HG03196 (cell line): ENCODE data around the gene GAR1.
"Not testable (repeated sequence)": the region's sequence is repeated elsewhere in the genome, so short reads cannot be mapped to it uniquely, and the experiment has no call there.

Source experiments
- ATAC-seq: cut with Tn5 transposase; IDR thresholded peaks from one replicate; pipeline ENCODE4 v1.9.1; 2021; ENCODE audit not compliant: unreplicated experiment

The GAR1 gene

DNA sequence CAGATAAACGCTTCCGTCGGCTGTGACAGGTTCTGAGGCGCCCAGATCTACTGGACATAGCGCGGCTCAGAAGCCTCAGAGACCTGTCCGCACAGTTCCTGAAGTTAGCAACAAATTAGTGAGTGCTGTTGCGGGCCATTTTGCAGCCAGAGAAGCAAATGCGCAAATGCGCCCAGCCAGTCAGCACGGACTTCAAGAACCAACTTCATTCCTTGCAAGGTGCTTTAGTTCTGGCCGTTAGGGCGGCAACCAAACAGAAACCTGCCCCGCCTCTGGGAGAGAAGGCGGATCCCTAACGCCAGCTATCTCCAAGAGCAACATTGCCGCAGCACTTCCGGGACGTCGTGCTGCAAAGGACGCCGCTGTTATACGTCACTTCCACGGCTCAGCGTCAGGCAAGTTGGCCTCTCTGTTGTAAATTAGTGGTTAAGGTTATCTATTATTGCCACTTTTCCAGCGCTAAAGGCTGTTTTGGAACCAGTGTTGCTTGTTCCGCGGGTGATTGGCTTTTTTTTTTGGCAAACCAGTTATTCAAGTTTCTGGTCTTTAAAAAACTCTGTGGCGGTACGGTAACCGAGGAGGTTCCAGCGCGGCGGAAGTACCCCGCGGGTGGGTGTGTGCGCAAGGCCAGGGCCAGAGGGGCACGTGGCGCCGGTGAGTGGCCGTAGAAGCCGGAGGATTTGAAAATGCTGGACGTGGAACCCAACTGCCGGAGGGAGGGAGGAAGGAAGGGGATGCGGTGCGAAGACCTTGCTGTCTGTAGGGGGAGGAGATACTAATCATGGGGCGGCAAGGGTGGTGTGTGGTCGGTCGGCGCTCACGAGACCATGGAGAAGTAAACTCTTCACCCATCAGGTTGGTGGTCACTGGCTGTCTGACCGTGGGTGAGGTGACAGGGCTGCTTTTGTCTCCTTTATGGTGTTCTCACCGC is at the start of gene GAR1:
GAR1 (plus strand) TSS at position 612 of the 931 bp plus-strand sequence. CDS start 403 bp downstream, outside the sequence.
- ATAC-seq, result peak; percentile 99

DNA sequence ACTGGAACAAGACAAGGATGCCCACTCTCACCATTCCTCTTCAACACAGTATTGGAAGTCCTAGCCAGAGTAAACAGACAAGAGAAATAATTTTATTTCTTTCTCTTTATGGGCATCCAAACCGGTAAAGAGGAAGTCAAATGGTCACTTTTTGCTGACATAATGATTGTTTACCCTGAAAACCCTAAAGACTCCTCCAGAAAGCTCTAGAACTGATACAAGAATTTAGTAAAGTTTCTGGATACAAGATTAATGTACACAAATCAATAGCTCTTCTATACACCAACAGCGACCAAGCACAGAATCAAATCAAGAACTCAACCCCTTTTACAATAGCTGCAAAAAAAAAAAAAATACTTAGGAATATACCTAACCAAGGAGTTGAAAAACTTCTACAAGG is 33.5 kb upstream of the GAR1 start:
- ATAC-seq, result not testable (repeated sequence)

DNA sequence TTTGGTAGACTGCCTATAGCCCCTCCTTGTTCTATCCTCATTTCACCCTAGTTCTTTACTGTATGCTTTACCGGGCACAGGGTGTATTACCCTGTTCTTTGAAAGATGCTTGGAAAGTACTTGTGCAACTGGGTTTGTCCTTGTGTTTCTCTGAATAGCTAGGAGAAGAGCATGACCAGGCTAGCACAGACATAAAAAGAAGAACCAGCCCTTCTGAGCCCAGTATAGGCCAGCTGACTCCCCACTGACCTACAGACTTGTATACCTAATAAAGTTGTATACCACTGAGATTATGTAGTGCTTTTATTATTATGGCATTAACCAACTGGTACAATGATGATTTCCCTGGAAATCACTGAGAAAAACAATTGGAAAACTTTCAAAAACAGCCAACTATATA is 28.7 kb upstream of the GAR1 start:
- no peak for ATAC-seq

DNA sequence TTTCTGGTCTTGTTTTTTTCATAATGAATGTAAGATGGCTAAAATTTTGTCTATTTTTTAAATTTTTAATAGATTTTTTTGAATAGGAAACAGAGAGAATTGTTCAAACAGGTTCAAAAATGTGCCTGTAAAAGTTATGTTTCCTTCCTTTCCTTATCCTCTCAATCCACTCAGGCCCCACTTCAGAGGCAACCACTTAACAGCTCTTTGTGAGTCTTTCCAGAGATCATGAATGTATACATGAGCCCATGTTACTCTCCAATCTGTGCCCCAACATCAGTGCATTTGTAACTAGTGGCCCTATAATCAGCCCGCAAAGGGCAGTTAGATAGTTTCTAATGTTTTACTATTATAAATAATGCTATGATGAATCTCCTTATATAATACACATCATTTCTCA is 27.8 kb upstream of the GAR1 start:
- no peak for ATAC-seq

DNA sequence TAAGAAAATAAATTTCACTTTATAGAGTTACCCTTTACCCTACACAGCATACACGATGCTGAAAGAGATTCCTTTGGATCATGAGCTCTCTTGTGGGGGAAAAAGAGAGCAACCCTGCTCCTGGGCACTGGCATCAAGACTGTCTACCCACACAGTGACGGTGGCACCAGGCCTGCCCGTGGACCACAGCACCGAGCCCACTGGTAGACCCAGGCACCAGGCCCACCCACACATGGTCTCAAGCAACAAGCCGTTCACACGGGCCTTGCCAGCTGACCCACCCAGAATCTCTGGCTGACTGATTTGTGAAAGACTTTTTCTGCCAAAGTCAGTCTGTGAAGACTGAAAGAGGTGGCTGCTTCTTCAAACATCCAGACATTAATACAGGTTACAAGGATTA is 20.5 kb upstream of the GAR1 start:
- ATAC-seq, result no peak

DNA sequence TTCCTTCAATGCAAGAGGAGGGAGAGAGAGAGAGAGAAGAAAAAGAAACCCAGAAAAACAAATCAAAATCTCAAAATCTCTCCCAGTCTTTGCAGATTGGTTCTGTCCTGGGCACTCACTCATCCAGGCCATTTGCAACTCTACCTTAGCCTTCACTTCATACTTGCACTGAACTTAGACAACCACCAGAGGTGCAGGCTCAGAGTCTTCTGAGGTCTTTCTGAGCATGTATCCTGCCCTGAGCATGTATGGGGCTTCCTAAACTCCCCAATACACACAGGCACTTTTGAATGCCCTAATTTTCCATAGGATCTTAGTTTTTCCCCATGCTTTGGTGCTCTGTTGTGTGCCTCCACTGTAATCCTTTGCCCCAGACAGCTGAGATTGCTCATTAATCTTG is 16.7 kb upstream of the GAR1 start:
- ATAC-seq, result no peak

DNA sequence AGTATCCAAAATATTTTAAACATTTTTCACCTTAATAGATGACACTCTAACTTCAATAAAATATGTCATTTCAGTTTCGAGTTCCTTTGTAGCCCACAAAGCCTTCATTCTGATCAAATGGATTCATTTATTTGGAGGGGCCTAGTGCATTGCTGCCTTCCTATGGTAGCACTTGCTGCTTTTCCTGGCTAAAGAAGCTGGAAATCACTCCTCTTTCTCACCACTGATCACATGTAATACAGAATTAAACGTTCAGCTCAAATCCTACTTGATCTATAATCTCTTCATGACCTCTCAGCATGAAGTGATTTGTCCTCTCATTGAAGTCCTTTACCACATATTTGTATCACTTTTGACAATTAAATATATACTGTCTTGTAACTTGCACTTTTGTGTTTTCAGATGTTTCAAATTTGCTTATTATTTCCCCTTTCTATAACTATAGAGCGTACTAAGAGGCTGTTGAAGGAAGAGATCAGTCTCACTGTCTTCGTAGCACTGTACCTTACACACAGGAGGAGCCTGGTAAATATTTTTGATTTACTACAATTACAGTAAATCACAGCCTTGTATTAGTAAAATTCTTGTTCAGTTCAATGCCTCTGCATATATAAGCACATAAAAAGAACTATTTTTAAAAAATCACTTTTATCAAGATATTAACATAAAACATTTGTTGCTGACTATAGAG is 14.3 kb upstream of the GAR1 start:
- no peak for ATAC-seq

DNA sequence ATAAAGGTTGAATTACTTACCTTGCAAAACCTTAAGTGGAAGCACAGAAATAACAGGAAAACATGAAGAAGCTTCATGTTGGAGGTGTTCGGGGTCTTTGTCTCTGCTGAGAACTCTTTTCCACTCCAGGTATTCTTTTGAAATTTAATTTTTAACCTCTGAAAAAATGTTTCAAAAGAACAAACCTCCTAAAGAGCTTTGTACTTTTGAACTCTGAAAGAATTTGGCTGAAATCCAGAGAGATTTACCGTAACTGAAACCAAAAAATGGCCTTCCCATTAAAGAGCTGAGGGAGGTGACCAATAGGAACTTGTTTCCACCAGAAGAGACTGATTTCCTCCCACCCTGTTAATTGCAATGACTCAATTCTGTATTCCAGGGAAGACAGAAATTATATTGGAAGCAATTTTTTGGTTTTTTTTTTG is 13.7 kb upstream of the GAR1 start, which contains the start of gene CFI:
CFI (minus strand) TSS at position 105 of the 425 bp plus-strand sequence; CDS start at position 77, 28 bp downstream.
- no peak for ATAC-seq

DNA sequence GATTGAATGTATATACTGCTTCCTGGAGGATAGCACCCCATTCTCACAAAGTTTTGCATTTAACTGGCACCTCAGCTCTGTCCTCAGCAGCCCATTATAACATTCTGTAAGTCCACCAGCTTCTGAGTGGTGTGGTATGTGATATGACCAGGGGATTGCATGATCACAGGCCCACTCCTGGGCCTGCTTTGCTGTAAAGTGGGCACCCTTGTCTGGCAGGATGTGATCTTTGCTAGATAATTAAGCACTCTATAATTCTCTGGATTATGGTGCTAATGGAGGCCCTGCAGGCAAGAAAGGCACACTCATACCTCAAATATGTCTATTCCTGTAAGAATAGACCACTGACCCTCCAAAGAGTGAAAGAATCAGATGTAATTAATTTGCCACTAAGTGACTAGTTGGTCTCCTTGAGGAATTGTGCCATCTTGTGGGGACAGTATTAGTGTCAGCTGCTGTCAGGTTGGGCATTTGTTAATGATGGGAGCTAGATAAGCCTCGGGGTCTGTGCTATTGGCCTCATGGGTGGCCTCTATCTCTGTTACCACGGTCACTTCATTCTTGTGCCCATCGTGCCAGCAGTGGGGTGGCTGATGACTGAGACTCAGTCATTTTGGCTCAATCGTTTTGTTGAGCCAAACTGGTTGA is 11.5 kb upstream of the GAR1 start:
- no peak for ATAC-seq

DNA sequence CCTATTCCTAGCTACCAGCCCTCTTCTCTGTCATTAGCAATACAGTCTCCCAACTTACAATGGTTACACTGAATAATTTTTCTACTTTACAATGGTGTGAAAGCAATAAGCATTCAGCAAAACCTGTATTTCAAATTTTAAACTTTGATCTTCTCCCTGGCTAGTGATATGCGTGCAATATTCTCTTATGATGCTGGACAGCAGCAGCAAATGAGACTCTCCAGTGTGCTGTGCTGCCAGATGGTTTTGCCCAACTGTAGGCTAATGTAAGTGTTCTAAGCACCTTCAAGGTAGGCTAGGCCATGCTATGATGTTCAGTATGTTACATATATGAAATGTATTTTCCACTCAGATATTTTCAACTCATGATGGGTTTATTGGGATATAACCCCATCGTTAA is 5.9 kb upstream of the GAR1 start:
- ATAC-seq, result no peak

DNA sequence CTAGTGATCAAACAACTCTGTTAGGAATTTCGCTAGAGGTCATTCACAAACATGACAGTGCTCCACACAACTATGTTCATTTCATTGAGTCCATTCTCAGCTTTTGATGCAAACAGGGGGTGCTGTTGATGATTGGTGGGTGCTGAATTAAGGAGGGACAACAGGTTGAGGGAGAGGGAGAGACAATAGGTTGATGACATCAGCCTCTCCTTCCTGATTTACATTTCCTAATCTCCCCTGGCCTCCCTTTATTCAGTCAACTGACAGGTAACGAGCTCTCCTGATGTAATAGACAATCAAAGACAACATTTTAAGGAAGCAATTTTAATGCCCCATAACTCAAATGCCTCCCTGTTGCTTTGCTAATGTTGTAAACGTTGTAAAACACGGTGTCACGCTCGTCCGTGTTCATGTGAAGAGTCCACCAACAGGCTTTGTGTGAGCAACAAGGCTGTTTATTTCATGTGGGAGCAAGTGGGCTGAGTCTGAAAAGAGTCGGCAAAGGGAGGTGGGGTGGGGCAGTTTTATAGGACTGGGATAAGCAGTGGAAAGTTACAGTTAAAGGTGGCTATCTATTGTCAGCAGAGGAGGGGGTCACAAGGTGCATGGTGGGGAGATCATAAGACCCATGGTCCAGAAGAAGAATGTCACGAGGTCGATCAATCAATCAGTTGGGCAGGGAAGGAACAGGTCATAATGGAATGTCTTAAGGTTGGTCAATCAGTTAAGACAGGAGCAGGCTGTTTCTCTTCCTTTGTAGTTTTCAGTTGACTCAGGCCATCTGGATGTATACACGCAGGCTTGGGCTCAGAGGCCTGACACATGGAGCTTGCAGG is 4.8 kb upstream of the GAR1 start:
- ATAC-seq, result no peak

DNA sequence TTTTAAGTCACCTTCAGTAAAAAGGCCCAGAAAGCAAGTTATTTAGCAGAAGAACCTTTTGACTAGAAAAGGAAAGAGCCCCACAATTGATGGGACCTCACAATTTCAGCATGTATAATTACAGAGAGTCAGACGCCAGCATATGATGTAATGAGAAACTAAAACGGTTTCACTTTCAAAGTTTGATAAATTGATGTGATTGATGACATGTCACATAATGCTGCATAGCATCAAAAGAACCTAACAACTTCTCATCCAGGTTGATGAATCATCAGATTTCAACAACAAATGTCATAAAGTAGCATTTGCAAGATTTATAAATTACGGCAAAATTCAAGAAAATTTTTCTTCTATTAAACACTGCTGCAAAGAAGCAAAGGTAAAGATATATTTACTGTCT is 3.9 kb upstream of the GAR1 start:
- ATAC-seq, result no peak

DNA sequence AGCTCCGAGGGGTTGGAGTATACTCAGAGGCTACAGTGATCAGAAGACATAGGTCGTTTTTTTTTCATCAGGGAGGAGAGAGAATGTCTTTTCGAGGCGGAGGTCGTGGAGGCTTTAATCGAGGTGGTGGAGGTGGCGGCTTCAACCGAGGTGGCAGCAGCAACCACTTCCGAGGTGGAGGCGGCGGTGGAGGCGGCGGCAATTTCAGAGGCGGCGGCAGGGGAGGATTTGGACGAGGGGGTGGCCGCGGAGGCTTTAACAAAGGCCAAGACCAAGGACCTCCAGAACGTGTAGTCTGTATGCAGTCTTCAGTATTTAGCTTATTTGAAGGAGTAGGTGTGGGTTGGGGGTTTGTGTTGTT is 500 bp downstream of the GAR1 start:
- no peak for ATAC-seq

DNA sequence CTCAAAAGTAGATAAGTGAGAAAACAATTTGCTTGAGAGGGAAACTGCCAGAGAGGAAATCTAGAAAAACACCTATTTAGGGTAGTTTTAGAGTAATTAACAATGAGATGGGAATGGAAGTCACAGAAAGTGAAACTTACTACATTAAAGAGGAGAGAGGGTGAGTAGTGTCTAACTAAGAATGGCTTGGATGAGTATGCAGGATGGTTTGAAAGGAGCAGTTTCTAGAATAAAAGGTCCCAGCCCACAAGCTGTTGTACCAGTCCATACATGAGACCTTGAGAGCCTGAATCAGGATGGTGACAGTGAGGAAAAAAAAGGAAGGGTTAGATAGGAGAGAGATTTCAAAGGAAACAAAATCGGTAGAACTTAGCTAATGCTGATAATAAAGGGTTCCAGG is 1.3 kb downstream of the GAR1 start:
- ATAC-seq, result no peak

DNA sequence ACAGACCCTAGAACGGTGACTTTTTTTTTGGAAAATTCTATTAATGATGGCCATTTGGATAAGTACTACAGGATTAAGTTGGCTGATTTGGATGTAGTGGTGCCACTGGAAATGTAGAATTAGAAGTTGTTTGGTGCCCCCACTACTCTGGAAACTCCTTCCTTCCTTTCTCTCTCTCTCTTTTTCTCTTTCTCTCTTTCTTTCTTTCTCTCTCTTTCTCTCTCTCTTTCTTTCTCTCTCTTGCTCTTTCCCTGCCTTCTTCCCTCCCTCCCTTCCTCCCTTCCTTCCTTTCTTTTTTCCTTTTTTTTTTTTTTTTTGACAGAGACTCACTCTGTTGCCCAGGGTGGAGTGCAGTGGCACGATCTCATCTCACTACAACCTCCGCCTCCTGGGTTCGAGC is 2.7 kb downstream of the GAR1 start:
- ATAC-seq, result no peak

DNA sequence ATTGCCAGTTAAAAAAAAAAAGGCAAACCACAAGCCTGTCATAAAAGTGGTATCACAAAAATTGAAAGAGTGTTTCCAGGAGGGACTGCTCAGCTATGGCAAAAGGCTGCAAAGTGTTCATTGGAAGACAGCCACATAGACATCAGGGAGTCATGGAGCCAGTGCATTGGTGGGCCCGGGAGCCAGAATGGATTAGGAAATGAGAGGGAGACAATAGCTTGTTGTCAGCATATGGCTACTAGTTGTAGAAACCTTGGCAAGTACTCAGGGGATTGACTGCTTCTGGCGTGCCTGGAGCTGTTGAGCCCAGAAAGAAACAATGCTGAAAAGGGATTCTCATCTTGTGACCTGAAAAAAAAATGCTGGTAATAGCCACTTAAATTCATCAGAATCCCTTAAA is 5.0 kb downstream of the GAR1 start:
- no peak for ATAC-seq

DNA sequence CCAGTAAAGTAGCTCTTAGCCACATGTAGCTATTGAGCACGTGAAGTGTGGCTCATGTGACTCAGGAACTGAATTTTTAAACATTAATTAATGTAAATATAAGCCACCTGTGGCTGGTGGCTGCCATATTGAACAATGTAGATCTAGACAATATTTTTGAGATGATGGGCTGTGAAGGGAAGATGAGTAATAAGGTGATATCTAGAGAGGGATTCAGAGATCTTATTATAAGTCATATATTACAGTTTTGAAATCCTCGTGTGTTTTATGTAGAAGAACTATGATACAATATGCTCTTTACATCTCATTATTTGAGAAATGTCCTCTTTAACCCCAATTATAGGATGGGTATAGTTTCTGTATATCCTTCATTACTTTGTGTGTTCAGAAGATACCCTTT is 5.6 kb downstream of the GAR1 start:
- no peak for ATAC-seq

DNA sequence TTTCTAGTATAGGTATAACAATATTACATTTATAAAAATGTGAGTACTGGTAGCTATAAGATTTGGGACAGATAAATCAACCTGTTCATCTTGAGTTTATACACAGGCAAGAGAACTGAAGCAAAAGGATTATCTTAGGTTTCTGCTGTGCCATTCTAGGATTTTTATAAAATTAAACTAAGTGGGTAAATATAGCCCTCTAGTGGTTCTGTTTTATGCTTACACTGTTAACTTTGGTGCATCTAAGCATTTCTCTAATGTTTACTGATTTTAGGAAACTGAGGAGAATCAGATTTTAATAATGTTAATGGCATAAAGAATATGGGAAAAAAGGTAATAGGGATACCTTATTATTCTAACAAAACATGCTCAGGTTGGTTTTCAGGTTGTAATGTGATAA is 11.2 kb downstream of the GAR1 start:
- peak; percentile 65 for ATAC-seq

DNA sequence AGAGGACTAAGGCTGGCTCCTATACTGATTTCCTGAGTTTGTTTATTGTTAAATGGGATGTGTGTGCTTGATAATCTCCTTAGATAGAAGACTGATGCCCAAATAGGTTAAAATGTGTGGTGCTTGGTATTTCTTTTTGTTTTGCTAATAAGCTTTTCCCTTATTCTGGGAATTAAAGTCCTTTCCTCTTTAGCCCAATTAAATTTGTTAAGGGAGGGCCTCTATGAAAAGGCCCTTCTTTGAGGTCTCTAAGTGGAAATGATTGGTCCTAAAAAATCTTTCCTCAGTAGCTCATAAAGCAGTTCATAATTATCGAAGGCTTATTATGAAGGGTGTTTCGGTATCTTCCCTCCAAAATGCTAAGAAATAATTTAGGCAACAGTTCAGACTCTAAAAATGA is 12.1 kb downstream of the GAR1 start, which contains the start of gene RRH:
RRH (plus strand) TSS at position 301 of the 400 bp plus-strand sequence; CDS start at position 357, 56 bp downstream.
- ATAC-seq, result no peak

DNA sequence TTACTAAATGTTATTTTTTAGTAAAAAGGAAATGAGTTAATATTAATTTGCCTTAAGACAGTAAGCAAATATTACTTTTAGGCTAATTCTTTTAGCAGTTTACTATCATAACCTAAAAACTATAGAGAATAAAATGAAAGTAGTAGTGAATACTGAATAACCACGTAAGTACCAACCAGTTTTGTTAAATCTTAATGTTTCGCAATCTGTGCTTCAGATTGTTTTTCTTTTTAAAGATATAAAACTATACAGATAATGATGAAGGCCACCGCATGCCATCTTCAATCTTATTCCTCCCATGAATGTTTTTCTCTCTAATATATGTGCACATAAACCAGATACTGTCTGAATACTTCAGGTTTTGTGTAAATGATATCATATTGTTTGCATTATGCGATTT is 18.2 kb downstream of the GAR1 start:
- no peak for ATAC-seq

DNA sequence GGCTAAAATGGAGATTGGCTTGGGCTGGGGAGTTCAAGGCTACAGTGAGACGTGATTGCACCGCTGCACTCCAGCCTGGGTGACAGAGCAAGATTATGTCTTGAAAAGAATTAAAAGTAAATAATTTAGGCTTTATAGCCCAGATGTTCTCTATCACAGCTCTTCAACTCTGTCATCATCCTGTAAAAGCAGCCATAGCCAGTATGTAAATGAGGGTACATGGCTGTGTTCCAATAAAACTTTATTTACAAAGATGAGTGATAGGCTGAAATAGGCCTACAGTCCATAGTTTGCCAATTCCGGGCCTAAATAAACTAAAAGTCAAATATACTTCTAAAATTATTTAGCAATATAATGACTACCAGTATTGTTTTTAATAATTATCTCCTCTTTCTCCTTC is 21.4 kb downstream of the GAR1 start:
- no peak for ATAC-seq
